Measurements from ENCODE around the gene CCSER1.
"Not testable (repeated sequence)": the region's sequence is repeated elsewhere in the genome, so short reads cannot be mapped to it uniquely, and the experiment has no call there.

CCSER1 gene

GRCh38 chr4:90855111-90855510 lies 727.9 kb downstream of the CCSER1 start:
- no peak for DNase-seq

- DNase-seq = no peak
Observed at GRCh38 chr4:90857081-90857820, 730.1 kb downstream of the CCSER1 start.

GRCh38 chr4:90875791-90876190 lies 748.6 kb downstream of the CCSER1 start:
- DNase-seq = no peak

- DNase-seq = no peak
Observed at GRCh38 chr4:90876296-90876695, 749.1 kb downstream of the CCSER1 start.

- no peak for DNase-seq
Observed at GRCh38 chr4:90883519-90883918, 756.3 kb downstream of the CCSER1 start.

- no peak for DNase-seq
Observed at GRCh38 chr4:90888571-90888970, 761.4 kb downstream of the CCSER1 start.

GRCh38 chr4:90889171-90889570 lies 762.0 kb downstream of the CCSER1 start:
- no peak for DNase-seq

- DNase-seq = not testable (repeated sequence)
Observed at GRCh38 chr4:90903413-90903812, 776.2 kb downstream of the CCSER1 start.

GRCh38 chr4:90904021-90904420 lies 776.8 kb downstream of the CCSER1 start:
- no peak for DNase-seq

- no peak for DNase-seq
Observed at GRCh38 chr4:90906239-90906638, 779.0 kb downstream of the CCSER1 start.

GRCh38 chr4:90911724-90912434 lies 784.7 kb downstream of the CCSER1 start:
- DNase-seq = not testable (repeated sequence)

GRCh38 chr4:90922174-90922573 lies 795.0 kb downstream of the CCSER1 start:
- no peak for DNase-seq

- no peak for DNase-seq
Observed at GRCh38 chr4:90926957-90927356, 799.8 kb downstream of the CCSER1 start.

- no peak for DNase-seq
Observed at GRCh38 chr4:90943311-90943710, 816.1 kb downstream of the CCSER1 start.

GRCh38 chr4:90946945-90947344 lies 819.8 kb downstream of the CCSER1 start:
- no peak for DNase-seq

- DNase-seq = no peak
Observed at GRCh38 chr4:90950385-90950841, 823.2 kb downstream of the CCSER1 start.

GRCh38 chr4:90951037-90951436 lies 823.8 kb downstream of the CCSER1 start:
- no peak for DNase-seq

- DNase-seq = no peak
Observed at GRCh38 chr4:90958256-90958895, 831.2 kb downstream of the CCSER1 start.

GRCh38 chr4:90960433-90960832 lies 833.2 kb downstream of the CCSER1 start:
- DNase-seq = no peak

- DNase-seq = no peak
Observed at GRCh38 chr4:90960840-90961239, 833.6 kb downstream of the CCSER1 start.

GRCh38 chr4:90970021-90970420 lies 842.8 kb downstream of the CCSER1 start:
- DNase-seq = no peak

GRCh38 chr4:90977726-90978125 lies 850.5 kb downstream of the CCSER1 start:
- no peak for DNase-seq

- DNase-seq = no peak
Observed at GRCh38 chr4:90979556-90979955, 852.4 kb downstream of the CCSER1 start.

- no peak for DNase-seq
Observed at GRCh38 chr4:90982813-90983212, 855.6 kb downstream of the CCSER1 start.
